ENCODE measurements around the gene CSNK2B.

CSNK2B gene

DNA sequence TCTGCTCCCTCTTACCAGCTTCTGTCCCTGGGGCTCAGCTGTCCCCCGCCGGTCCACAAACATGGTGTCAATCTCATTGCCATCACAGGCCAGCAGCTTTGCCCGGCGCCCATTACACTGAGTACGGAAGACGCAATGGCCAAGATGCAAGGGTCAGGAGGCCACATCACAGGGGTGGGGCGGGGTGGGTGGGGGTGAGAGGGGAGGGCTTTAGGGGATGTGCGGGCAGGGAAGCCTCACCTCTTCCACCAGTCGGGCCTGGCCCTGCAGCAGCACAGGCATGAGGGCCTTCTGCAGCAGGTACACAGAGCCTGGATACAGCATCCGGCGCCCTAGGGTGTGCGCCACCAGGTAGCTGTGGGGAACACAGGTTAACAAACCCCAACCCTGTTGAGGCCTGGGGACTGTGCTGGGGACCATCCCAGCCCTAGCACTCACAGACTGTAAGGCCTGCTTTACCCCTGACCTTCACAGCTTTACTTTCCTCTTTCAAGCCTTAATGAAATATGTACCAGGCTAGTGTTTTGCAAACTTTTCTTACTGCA, 25.8 kb downstream of the CSNK2B start:
- Histone ChIP-seq H3K36me3 (ENCODE audit: insufficient read depth, low read length) (peaks cover 70% of the 10 kb centered on the region), H3K27ac (ENCODE audit: low read depth, low read length, poor library complexity, severe bottlenecking) (no peak overlapping the region), H4K20me1 (ENCODE audit: insufficient read depth, low read length) (no peaks in the 10 kb centered on the region), H3K9me3 (ENCODE audit: low read length) (no peaks in the 10 kb centered on the region), H3K4me2 (ENCODE audit: low read length) (no peak overlapping the region), H3K27me3 (ENCODE audit: insufficient read depth, low read length) (no peaks in the 10 kb centered on the region), H3K4me3 (ENCODE audit: low read depth, low read length, poor library complexity, severe bottlenecking) (no peak overlapping the region), H3K9me2 (ENCODE audit: low read depth, low read length) (no peaks in the 10 kb centered on the region), H3F3A (ENCODE audit: insufficient read depth, low read length) (no peaks in the 10 kb centered on the region), H3K79me2 (ENCODE audit: insufficient read depth, low read length) (no peaks in the 10 kb centered on the region), H3K4me1 (ENCODE audit: insufficient read depth, low read length, severe bottlenecking) (peaks cover 8% of the 10 kb centered on the region), H2AFZ (ENCODE audit: low read length) (no peak overlapping the region), H3K9ac (ENCODE audit: low read length) (no peak overlapping the region)
- TF ChIP-seq EZH2 (IDR thresholded peaks at IDR 0.05; ENCODE audit: borderline replicate concordance, low read length), result no peak
- TF ChIP-seq, protein P1, sequence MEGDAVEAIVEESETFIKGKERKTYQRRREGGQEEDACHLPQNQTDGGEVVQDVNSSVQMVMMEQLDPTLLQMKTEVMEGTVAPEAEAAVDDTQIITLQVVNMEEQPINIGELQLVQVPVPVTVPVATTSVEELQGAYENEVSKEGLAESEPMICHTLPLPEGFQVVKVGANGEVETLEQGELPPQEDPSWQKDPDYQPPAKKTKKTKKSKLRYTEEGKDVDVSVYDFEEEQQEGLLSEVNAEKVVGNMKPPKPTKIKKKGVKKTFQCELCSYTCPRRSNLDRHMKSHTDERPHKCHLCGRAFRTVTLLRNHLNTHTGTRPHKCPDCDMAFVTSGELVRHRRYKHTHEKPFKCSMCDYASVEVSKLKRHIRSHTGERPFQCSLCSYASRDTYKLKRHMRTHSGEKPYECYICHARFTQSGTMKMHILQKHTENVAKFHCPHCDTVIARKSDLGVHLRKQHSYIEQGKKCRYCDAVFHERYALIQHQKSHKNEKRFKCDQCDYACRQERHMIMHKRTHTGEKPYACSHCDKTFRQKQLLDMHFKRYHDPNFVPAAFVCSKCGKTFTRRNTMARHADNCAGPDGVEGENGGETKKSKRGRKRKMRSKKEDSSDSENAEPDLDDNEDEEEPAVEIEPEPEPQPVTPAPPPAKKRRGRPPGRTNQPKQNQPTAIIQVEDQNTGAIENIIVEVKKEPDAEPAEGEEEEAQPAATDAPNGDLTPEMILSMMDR (IDR thresholded peaks at IDR 0.05; ENCODE audit: low read length), result no peak

DNA sequence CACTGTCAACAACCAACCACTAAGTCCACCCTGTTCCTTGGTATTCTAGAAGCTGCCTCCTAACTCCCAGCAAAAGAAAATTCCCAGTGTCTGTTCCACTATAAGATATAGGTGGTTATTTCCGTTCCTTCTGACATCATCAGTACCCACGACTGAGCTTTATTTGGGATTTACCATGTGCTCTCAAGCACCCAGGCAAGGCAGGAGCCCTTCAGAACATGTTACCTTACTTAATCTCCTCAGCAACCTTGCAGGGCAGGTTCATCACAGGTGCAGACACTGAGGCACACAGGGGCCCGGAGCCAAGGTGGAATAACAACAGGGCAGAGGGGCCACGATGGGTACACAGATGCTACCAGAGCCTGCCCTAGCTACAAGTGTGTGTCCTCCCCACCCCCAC, 26.5 kb downstream of the CSNK2B start:
- TF ChIP-seq EZH2 (IDR thresholded peaks at IDR 0.05; ENCODE audit: borderline replicate concordance, low read length), result no peak
- TF ChIP-seq, protein P1 (IDR thresholded peaks at IDR 0.05; ENCODE audit: low read length), result no peak
- Histone ChIP-seq H3F3A (ENCODE audit: insufficient read depth, low read length) (no peaks in the 10 kb centered on the region), H2AFZ (ENCODE audit: low read length) (no peak overlapping the region), H3K4me3 (ENCODE audit: low read depth, low read length, poor library complexity, severe bottlenecking) (no peak overlapping the region), H3K4me2 (ENCODE audit: low read length) (no peak overlapping the region), H3K27me3 (ENCODE audit: insufficient read depth, low read length) (no peaks in the 10 kb centered on the region), H3K9ac (ENCODE audit: low read length) (no peak overlapping the region), H4K20me1 (ENCODE audit: insufficient read depth, low read length) (no peaks in the 10 kb centered on the region), H3K27ac (ENCODE audit: low read depth, low read length, poor library complexity, severe bottlenecking) (no peak overlapping the region), H3K9me3 (ENCODE audit: low read length) (no peaks in the 10 kb centered on the region), H3K79me2 (ENCODE audit: insufficient read depth, low read length) (no peaks in the 10 kb centered on the region), H3K4me1 (ENCODE audit: insufficient read depth, low read length, severe bottlenecking) (peaks cover 8% of the 10 kb centered on the region), H3K9me2 (ENCODE audit: low read depth, low read length) (no peaks in the 10 kb centered on the region), H3K36me3 (ENCODE audit: insufficient read depth, low read length) (peaks cover 66% of the 10 kb centered on the region)

DNA sequence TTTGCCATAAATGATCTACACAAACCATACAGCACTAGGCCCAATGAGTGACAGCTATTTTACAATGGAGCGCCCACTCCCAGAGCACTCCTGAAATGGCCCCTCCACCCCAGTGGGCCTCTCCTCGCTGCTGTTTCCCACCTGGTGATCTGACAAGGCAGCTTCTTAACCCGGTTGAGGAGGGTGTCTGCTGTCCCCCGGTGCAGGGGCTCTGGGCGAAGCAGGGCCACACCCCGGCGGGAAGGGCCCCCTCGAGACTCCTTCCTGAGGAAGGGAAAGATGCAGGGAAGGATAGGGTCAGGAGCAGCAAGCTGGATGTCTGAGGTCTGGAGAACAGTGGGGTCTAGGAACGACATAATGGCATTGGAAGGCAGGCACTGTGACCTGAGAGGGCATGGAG, 27.0 kb downstream of the CSNK2B start:
- Histone ChIP-seq H3K27me3 (ENCODE audit: insufficient read depth, low read length) (no peaks in the 10 kb centered on the region), H3K9ac (ENCODE audit: low read length) (no peak overlapping the region), H3K36me3 (ENCODE audit: insufficient read depth, low read length) (peaks cover 61% of the 10 kb centered on the region), H3K9me3 (ENCODE audit: low read length) (no peaks in the 10 kb centered on the region), H3K4me1 (ENCODE audit: insufficient read depth, low read length, severe bottlenecking) (peaks cover 8% of the 10 kb centered on the region), H2AFZ (ENCODE audit: low read length) (no peak overlapping the region), H3F3A (ENCODE audit: insufficient read depth, low read length) (no peaks in the 10 kb centered on the region), H3K27ac (ENCODE audit: low read depth, low read length, poor library complexity, severe bottlenecking) (no peak overlapping the region), H3K79me2 (ENCODE audit: insufficient read depth, low read length) (no peaks in the 10 kb centered on the region), H3K4me3 (ENCODE audit: low read depth, low read length, poor library complexity, severe bottlenecking) (no peak overlapping the region), H3K9me2 (ENCODE audit: low read depth, low read length) (no peaks in the 10 kb centered on the region), H3K4me2 (ENCODE audit: low read length) (no peak overlapping the region), H4K20me1 (ENCODE audit: insufficient read depth, low read length) (no peaks in the 10 kb centered on the region)
- no peak for TF ChIP-seq EZH2 (IDR thresholded peaks at IDR 0.05; ENCODE audit: borderline replicate concordance, low read length)
- TF ChIP-seq, protein P1 (IDR thresholded peaks at IDR 0.05; ENCODE audit: low read length), result no peak
